Central memory CD8-positive, alpha-beta T cell (primary cell): Measurements from ENCODE around the gene CEP85.

Experiments
- ATAC-seq: fragments of 150-1000 bp; cut with Tn5 transposase; replicated peaks from 2 replicates; pipeline ENCODE4 v1.10.0; 2022; ENCODE audit warnings: mild to moderate bottlenecking, moderate FRiP score, moderate number of reproducible peaks; ENCODE audit not compliant: poor library complexity, severe bottlenecking; ENCODE audit errors: extremely low read depth
- DNase-seq, 2 donors: peaks; one replicate each; pipeline ENCODE4 v3.0.0; 2021; ENCODE audit warnings: low spot score in 2 of 2
- H3K27ac Mint-ChIP-seq: one replicate; pipeline ENCODE4 v1.8.0; 2022; ENCODE audit warnings: low read depth, mild to moderate bottlenecking, moderate library complexity, mixed read lengths
- H3K27me3 Mint-ChIP-seq: one replicate; pipeline ENCODE4 v1.8.0; 2022; ENCODE audit warnings: mixed read lengths
- H3K36me3 Mint-ChIP-seq: one replicate; pipeline ENCODE4 v1.8.0; 2022; ENCODE audit warnings: mild to moderate bottlenecking, moderate library complexity, mixed read lengths; ENCODE audit not compliant: insufficient read depth
- H3K4me1 Mint-ChIP-seq: one replicate; pipeline ENCODE4 v1.8.0; 2022; ENCODE audit warnings: mixed read lengths
- H3K4me3 Mint-ChIP-seq: one replicate; pipeline ENCODE4 v1.8.0; 2022; ENCODE audit warnings: mild to moderate bottlenecking, moderate library complexity, mixed read lengths
- H3K9me3 Mint-ChIP-seq: one replicate; pipeline ENCODE4 v1.8.0; 2022; ENCODE audit warnings: mixed read lengths

CEP85 gene

DNA sequence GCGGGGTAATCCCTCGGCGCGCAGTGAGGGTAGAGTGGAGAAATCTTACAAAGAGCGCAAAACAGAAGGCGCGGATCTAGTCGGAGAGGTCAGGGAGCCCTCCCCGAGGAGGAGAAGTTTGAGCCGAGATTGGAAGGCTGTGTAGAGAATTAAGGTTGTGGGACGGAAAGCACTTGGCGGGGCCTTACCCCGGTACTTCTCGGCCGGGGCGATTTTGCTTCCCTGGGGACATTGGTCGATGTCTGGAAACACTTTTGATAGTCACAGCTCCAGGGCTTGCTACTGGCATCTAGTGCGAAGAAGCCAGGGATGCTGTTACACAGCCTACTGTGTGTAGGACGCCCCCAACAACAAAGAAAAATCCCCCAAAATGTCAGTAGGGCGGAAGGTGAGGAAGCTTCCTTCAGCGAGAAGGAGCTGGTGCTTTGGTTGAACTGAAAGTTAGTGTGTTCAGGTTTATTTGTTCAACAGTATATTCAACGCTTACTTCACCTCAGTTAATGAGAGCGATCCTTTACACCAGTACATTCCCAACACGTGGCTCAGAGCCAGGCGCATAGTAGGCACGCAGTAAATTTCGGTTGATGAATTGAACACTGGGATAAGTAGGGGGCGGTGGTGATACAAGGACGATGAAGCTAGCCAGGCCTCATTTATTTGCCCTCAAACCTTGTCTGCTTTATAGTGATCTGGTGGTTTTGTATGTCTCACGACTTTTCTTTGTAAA is 807 bp downstream of the CEP85 start:
- H3K4me1 Mint-ChIP-seq: peaks cover 36% of the 10 kb centered on the region
- no peaks in the 10 kb centered on the region for H3K9me3 Mint-ChIP-seq
- H3K4me3 Mint-ChIP-seq: peak overlapping the region; percentile 94
- H3K36me3 Mint-ChIP-seq: peaks cover 9% of the 10 kb centered on the region
- DNase-seq (no peak), ATAC-seq (no peak)
- H3K27me3 Mint-ChIP-seq: no peaks in the 10 kb centered on the region
- peak overlapping the region; percentile 88 for H3K27ac Mint-ChIP-seq

DNA sequence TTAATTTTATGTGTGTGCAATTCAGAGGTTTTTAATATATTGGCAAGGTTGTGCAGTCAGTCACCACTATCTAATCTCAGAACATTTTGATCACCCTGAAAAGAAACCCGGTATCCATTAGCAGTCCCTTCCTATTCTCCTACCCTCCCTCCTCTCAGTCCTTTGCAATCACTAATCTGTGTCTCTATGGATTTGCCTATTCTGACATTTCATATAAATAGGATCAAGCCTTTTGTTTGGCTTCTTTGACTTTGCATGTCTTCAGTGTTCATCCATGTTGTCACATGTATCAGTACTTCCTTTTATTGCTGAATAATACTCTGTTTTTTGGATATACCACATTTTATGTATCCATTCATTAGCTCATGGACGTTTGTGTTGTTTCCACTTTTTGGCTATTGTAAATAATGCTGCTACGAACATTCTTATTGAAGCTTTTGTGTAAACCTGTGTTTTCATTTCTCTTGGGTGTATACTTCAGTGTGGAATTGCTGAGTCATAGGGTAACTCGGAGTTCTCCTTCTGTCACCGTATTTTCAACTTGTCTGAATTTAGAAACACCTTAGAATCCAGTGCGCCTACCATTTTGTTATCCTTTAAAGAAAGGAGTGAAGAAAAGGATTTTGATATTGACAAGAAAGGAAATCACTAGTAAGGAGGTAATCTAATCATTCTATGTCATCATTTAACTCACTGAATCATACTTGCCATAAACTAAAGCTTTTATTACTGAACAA is 3.4 kb downstream of the CEP85 start:
- Mint-ChIP-seq H3K27ac (no peak overlapping the region), H3K27me3 (no peaks in the 10 kb centered on the region), H3K4me3 (no peak overlapping the region), H3K36me3 (peaks cover 13% of the 10 kb centered on the region), H3K9me3 (no peaks in the 10 kb centered on the region), H3K4me1 (peaks cover 36% of the 10 kb centered on the region)
- DNase-seq (no peak), ATAC-seq (no peak)

DNA sequence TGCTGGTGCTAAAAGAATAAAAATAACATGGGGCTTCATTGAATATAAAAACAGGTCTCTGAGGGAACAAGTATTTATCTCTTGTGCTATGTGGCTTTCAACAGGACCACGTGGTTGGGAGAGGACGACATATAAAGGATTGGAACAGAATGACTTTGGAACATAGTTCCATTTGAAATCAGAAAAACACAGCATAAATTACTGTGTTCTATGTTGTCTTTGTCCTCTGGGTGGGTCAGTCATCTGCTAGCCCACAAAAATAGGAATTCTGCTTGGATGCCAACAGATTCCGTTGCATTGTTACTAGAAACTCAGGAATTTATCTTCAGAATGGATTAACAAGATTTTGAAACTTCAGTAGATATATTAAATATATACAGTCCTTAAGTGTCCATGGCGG is 5.9 kb downstream of the CEP85 start:
- H3K36me3 Mint-ChIP-seq: peaks cover 16% of the 10 kb centered on the region
- DNase-seq (no peak), ATAC-seq (no peak)
- no peaks in the 10 kb centered on the region for H3K9me3 Mint-ChIP-seq
- no peak overlapping the region for H3K4me3 Mint-ChIP-seq
- no peaks in the 10 kb centered on the region for H3K27me3 Mint-ChIP-seq
- H3K4me1 Mint-ChIP-seq: peaks cover 23% of the 10 kb centered on the region
- H3K27ac Mint-ChIP-seq: no peak overlapping the region

DNA sequence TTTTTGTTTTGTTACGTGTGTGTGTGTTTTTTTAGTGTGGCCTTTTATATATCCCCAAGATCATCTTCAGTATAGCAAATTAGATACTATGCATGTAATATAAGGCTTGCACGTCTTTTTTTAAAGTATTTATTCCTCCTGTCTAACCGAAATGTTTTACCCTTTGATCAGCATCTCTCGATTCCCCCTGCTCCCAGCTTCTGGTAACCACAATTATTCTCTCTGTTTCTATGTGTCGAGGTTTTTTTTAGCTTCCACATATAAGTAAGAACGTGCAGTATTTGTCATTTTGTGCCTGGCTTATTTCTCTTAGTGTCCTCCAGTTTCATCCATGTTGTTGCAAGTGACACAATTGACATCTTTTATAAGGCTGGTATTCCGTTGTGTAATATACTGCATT is 18.7 kb downstream of the CEP85 start:
- Mint-ChIP-seq H3K4me3 (no peak overlapping the region), H3K27ac (no peak overlapping the region), H3K9me3 (no peaks in the 10 kb centered on the region), H3K27me3 (no peaks in the 10 kb centered on the region), H3K36me3 (peaks cover 16% of the 10 kb centered on the region), H3K4me1 (no peaks in the 10 kb centered on the region)
- DNase-seq (no peak), ATAC-seq (no peak)

DNA sequence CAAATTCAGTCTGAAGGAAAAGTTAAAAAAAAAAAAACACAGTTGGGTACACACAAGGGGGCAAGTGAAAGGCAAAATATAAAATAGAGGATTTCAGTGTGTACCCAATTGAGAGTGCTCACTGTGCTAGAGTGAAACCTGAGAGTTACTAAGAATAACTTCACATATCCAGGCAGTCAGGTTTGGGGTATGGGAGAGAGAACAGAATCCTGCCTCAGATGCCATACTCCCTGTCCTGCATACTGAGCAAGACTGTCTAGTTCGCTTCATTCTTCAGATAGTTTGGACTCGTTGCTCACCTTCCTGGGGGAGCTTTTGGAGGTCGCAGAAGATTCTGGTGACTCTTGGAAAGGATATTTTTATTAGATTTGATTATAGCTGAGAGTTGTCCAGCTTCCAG is 20.4 kb downstream of the CEP85 start:
- no peaks in the 10 kb centered on the region for H3K4me1 Mint-ChIP-seq
- H3K9me3 Mint-ChIP-seq: no peaks in the 10 kb centered on the region
- no peak overlapping the region for H3K27ac Mint-ChIP-seq
- H3K36me3 Mint-ChIP-seq: peaks cover 29% of the 10 kb centered on the region
- H3K27me3 Mint-ChIP-seq: no peaks in the 10 kb centered on the region
- DNase-seq (no peak), ATAC-seq (no peak)
- H3K4me3 Mint-ChIP-seq: no peak overlapping the region

DNA sequence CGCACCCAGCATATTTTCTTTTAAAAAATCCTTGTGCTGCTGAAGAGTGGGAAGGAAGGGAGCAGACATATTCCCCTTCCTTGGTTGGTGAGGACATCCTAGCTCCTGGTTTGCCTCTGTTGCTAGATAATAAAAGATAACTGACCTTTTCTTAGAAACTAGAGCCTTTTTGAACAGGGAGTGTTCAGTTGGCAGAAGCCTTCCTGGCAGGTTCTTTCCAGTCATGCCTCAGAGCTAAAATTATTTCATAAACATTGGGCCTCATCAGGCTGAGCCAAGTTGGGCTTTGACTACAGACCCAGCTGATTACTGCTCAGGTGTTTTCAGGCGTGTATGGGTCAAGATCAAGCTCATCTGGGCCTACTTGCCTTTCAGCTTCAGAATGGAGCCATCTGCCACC is 23.2 kb downstream of the CEP85 start:
- H3K27ac Mint-ChIP-seq: no peak overlapping the region
- no peaks in the 10 kb centered on the region for H3K9me3 Mint-ChIP-seq
- DNase-seq: no peak
- H3K4me1 Mint-ChIP-seq: no peaks in the 10 kb centered on the region
- no peak overlapping the region for H3K4me3 Mint-ChIP-seq
- H3K27me3 Mint-ChIP-seq: no peaks in the 10 kb centered on the region
- ATAC-seq: no peak
- peaks cover 44% of the 10 kb centered on the region for H3K36me3 Mint-ChIP-seq

DNA sequence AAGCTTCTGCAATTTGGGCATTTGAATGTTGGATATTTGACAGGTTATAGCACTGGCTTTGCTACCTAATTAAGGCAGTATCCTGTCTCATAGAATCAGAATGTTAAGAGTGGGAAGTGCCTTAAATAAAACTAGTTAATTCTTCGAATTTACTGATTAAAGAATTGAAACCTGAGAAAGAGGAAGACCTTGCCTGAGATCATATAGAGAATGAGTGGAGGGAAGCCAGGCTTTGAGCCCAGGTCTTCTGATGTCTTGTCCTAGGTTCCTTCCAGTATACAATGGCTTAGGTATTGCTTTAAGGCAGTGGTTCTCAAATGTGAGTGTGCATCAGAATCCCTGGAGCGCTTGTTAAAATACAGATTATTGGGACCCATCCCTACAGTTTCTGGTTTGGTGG is 25.0 kb downstream of the CEP85 start:
- Mint-ChIP-seq H3K4me3 (no peak overlapping the region), H3K27me3 (no peaks in the 10 kb centered on the region), H3K27ac (no peak overlapping the region), H3K9me3 (no peaks in the 10 kb centered on the region), H3K4me1 (no peaks in the 10 kb centered on the region), H3K36me3 (peaks cover 53% of the 10 kb centered on the region)
- ATAC-seq (no peak), DNase-seq (no peak)

DNA sequence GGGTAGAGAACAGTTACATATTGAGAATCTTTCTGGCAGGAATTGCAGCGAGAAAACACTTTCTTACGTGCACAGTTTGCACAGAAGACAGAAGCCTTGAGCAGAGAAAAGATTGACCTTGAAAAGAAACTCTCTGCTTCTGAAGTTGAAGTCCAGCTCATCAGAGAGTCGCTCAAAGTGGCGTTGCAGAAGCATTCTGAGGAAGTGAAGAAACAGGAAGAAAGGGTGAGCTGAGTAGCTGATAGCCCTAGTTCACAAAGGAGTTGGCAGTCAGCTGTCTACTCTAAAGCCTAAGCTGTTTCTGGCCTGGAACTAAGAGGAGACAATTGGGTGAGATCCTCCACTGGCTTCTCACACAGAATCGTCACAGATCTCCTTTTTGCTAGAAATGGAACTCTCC is 25.6 kb downstream of the CEP85 start:
- ATAC-seq (no peak), DNase-seq (no peak)
- no peak overlapping the region for H3K4me3 Mint-ChIP-seq
- no peaks in the 10 kb centered on the region for H3K9me3 Mint-ChIP-seq
- no peak overlapping the region for H3K27ac Mint-ChIP-seq
- H3K36me3 Mint-ChIP-seq: peaks cover 53% of the 10 kb centered on the region
- no peaks in the 10 kb centered on the region for H3K4me1 Mint-ChIP-seq
- no peaks in the 10 kb centered on the region for H3K27me3 Mint-ChIP-seq

DNA sequence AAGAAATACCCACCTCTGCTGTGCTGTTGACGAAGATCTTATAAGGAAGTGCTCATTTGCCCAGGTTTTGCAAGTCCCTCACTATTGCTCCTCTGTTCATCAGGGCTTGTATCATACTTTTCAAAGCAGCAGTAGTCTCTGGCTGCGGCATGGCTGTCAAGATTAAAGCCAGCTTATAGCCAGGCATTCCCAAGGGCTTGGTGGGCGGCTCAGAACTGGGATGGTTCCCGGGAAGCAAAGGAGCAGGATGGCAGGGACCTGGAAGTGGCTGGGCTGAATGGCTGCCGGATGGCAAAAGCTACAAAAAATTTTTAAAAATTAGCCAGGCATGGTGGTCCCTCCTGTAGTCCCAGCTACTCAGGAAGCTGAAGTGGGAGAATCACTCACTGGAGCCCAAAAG is 29.2 kb downstream of the CEP85 start:
- Mint-ChIP-seq H3K4me3 (no peak overlapping the region), H3K36me3 (peaks cover 45% of the 10 kb centered on the region), H3K4me1 (no peaks in the 10 kb centered on the region), H3K27me3 (no peaks in the 10 kb centered on the region), H3K27ac (no peak overlapping the region), H3K9me3 (no peaks in the 10 kb centered on the region)
- ATAC-seq (no peak), DNase-seq (no peak)

DNA sequence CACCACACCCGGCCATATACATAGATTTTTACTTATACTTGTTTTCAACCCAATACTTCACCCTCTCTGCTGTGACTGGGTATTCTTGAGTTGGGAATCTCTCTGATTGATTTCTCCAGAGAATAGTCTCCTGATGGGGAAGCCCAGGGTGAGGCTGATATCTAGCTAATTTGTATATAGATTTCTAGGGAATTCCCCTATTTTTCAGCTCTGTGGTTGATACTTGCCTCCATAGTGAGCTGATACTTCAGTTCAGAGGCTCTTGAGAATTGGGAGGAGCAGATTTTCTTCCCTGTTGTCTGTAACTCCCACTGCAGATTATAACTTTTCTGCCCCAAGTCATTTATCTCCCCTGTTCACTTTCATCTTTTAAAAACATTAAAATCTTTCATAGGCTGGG is 31.4 kb downstream of the CEP85 start:
- no peak for ATAC-seq
- H3K36me3 Mint-ChIP-seq: peaks cover 30% of the 10 kb centered on the region

DNA sequence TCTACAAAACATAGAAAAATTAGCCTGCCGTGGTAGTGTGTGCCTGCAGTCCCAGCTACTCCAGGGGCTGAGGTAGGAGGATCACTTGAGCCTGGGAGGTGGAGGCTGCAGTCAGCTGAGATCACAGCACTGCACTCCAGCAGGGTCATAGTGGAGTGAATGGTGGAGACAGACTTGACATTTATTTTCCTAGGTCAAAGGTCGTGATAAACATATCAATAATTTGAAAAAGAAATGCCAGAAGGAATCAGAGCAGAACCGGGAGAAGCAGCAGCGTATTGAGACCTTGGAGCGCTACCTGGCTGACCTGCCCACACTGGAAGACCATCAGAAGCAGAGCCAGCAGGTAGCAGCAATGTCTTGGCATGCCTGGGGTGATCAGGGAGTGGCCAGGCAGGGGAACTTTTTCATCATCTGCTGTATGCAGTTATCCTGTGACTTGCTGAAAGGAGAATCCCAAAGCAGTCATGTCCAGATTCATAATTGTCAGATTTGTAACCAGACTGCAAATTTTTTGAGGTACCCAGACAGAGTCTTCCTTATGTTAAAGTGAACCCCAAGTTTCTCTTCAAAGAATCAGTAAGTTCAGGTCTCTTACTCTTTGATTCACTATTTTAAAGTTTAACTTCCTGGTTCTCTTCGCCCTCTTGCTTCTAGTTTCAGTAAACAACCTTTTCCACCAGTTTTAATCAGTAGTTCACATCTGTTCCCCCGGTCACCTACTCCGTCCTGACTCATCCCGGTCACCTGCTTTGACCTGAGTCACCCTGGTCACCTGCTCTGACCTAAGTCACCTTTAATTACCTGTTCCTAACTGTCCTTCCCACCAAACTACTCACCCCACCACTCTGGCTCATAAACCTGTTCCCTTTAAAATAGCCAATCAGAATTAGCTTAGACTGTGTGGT is 34.5 kb downstream of the CEP85 start:
- Mint-ChIP-seq H3K27me3 (no peaks in the 10 kb centered on the region), H3K9me3 (peaks cover 7% of the 10 kb centered on the region), H3K4me3 (no peak overlapping the region), H3K36me3 (peaks cover 15% of the 10 kb centered on the region), H3K4me1 (no peaks in the 10 kb centered on the region), H3K27ac (no peak overlapping the region)
- ATAC-seq (no peak), DNase-seq (no peak)

More for the DNA sequence above, 31.4 kb downstream of the CEP85 start:
- DNase-seq: no peak
- H3K27me3 Mint-ChIP-seq: no peaks in the 10 kb centered on the region
- H3K9me3 Mint-ChIP-seq: peaks cover 7% of the 10 kb centered on the region
- no peaks in the 10 kb centered on the region for H3K4me1 Mint-ChIP-seq
- H3K27ac Mint-ChIP-seq: no peak overlapping the region
- no peak overlapping the region for H3K4me3 Mint-ChIP-seq

DNA sequence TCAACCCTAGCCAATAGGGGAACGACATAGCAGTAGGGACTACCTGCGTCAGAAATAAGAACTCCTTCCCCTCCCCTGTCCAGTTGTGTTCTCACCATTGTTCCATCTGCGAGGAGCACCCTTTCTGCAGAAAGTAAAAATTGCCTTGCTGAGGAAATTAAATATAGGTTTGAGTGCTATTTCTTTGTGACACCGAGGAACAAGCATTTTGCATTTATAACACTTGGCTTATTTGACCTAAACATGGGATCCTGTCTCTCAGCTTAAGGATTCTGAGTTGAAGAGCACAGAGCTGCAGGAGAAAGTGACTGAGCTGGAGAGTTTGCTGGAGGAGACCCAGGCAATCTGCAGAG is 35.2 kb downstream of the CEP85 start:
- Mint-ChIP-seq H3K27me3 (no peaks in the 10 kb centered on the region), H3K9me3 (peaks cover 7% of the 10 kb centered on the region), H3K27ac (no peak overlapping the region), H3K4me3 (no peak overlapping the region), H3K4me1 (no peaks in the 10 kb centered on the region), H3K36me3 (peaks cover 12% of the 10 kb centered on the region)
- ATAC-seq (no peak), DNase-seq (no peak)
